DND-41 (cell line): Measurements from ENCODE around the gene C17orf114.

Experiments used
- ATAC-seq: fragments of 200-7000 bp; cut with Tn5 transposase; 3 replicates; pipeline ENCODE4 v1.9.1; 2021; ENCODE audit warnings: low read depth; ENCODE audit not compliant: insufficient read depth
- DNase-seq: peaks from one replicate; pipeline ENCODE4 v3.0.0-alpha.2; 2020
- H2AFZ ChIP-seq: 2 replicates; pipeline ENCODE4 v1.6.0; 2012; ENCODE audit warnings: low read depth, low read length
- H3K27ac ChIP-seq: 2 replicates; pipeline ENCODE4 v1.5.1; 2012; ENCODE audit warnings: low read length, inconsistent platforms
- H3K27me3 ChIP-seq: fragments of 200-600 bp; sonication (generic); 2 replicates; pipeline ENCODE4 v1.6.0; 2012; ENCODE audit warnings: low read length, mild to moderate bottlenecking, inconsistent platforms; ENCODE audit not compliant: insufficient read depth, poor library complexity
- H3K36me3 ChIP-seq: 2 replicates; pipeline ENCODE4 v1.5.1; 2012; ENCODE audit warnings: low read length, inconsistent platforms; ENCODE audit not compliant: insufficient read depth
- H3K4me1 ChIP-seq: 2 replicates; pipeline ENCODE4 v1.5.1; 2012; ENCODE audit warnings: mild to moderate bottlenecking, low read length; ENCODE audit not compliant: insufficient read depth
- H3K4me2 ChIP-seq: 2 replicates; pipeline ENCODE4 v1.6.0; 2012; ENCODE audit warnings: mild to moderate bottlenecking, moderate library complexity, low read length, inconsistent platforms; ENCODE audit not compliant: insufficient read depth
- H3K4me3 ChIP-seq, 2 experiments: fragments of 200-600 bp in 1 of 2; shearing (Covaris generic) in 1 of 2; 2 replicates each; pipeline ENCODE4 v1.5.1; 2012 to 2016; ENCODE audit warnings: inconsistent platforms in 2 of 2, low read length in 2 of 2, mild to moderate bottlenecking in 2 of 2, low read depth in 1 of 2, moderate library complexity in 1 of 2
- H3K79me2 ChIP-seq: 2 replicates; pipeline ENCODE4 v1.6.0; 2012; ENCODE audit warnings: low read length, inconsistent platforms; ENCODE audit not compliant: insufficient read depth
- H3K9ac ChIP-seq: 2 replicates; pipeline ENCODE4 v1.6.0; 2012; ENCODE audit warnings: low read depth, mild to moderate bottlenecking, inconsistent platforms, low read length, moderate library complexity
- H3K9me3 ChIP-seq: 2 replicates; pipeline ENCODE4 v1.5.1; 2012; ENCODE audit warnings: low read length, moderate library complexity, mild to moderate bottlenecking, inconsistent platforms; ENCODE audit not compliant: insufficient read depth, severe bottlenecking
- H4K20me1 ChIP-seq: 2 replicates; pipeline ENCODE4 v1.6.0; 2012; ENCODE audit warnings: low read length; ENCODE audit not compliant: insufficient read depth
- EZH2 ChIP-seq: IDR thresholded peaks from 3 replicates; pipeline ENCODE4 v1.6.1; 2012; ENCODE audit warnings: borderline replicate concordance, low read depth, mild to moderate bottlenecking, moderate library complexity, low read length, inconsistent platforms; ENCODE audit not compliant: severe bottlenecking
- TF ChIP-seq, protein P1 (sequence below): IDR thresholded peaks from 2 replicates; pipeline ENCODE4 v1.5.1; 2012; ENCODE audit warnings: borderline replicate concordance, low read length, moderate library complexity, mild to moderate bottlenecking; ENCODE audit not compliant: poor library complexity, severe bottlenecking; ENCODE audit errors: extremely low read depth

The C17orf114 gene

DNA sequence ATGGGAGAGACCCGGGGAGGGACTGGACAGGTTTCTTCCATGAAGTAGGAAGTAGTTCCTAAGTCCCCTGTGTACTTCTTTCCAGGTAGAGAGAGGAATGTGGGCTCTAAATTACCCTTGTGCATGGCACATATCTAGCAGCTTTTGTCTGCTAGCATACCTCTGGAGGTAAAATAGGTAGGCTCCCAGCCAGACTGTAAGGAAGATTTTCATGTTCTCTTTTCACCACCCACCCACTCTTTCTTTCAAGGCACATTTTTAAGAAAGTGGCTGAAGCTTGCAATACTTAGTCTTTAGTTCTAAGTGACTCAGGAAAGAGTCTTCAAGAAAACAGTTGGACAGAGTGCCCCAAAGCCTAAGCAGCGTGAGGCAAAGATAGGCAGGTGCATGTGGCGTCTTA, 40.2 kb upstream of the C17orf114 start:
- H3K4me2 ChIP-seq = no peak overlapping the region
- TF ChIP-seq, protein P1, sequence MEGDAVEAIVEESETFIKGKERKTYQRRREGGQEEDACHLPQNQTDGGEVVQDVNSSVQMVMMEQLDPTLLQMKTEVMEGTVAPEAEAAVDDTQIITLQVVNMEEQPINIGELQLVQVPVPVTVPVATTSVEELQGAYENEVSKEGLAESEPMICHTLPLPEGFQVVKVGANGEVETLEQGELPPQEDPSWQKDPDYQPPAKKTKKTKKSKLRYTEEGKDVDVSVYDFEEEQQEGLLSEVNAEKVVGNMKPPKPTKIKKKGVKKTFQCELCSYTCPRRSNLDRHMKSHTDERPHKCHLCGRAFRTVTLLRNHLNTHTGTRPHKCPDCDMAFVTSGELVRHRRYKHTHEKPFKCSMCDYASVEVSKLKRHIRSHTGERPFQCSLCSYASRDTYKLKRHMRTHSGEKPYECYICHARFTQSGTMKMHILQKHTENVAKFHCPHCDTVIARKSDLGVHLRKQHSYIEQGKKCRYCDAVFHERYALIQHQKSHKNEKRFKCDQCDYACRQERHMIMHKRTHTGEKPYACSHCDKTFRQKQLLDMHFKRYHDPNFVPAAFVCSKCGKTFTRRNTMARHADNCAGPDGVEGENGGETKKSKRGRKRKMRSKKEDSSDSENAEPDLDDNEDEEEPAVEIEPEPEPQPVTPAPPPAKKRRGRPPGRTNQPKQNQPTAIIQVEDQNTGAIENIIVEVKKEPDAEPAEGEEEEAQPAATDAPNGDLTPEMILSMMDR = no peak
- no peak for TF ChIP-seq EZH2

GRCh38 chr17:4840893-4841242, 38.7 kb upstream of the C17orf114 start:
- TF ChIP-seq EZH2 = no peak
- TF ChIP-seq, protein P1 = no peak
- no peaks in the 10 kb centered on the region for H3K27me3 ChIP-seq
- H2AFZ ChIP-seq = no peak overlapping the region
- no peak for ATAC-seq
- no peak overlapping the region for H3K4me3 ChIP-seq
- no peak overlapping the region for H3K9ac ChIP-seq
- H3K4me1 ChIP-seq = no peaks in the 10 kb centered on the region; the same call in 1 of the 2 replicates
- H3K27ac ChIP-seq = no peak overlapping the region
- H3K79me2 ChIP-seq = peaks cover 66% of the 10 kb centered on the region
- no peak for DNase-seq
- H3K9me3 ChIP-seq = no peaks in the 10 kb centered on the region
- H3K4me2 ChIP-seq = no peak overlapping the region
- H4K20me1 ChIP-seq = peaks cover 86% of the 10 kb centered on the region
- 0 out of 2 replicates have a peak, but pooled peaks cover 6% of the 10 kb centered on the region for H3K36me3 ChIP-seq

More for the DNA sequence above, 40.2 kb upstream of the C17orf114 start:
- H3K4me3 ChIP-seq = no peak overlapping the region
- no peak overlapping the region for H3K27ac ChIP-seq
- peaks cover 70% of the 10 kb centered on the region for H3K79me2 ChIP-seq
- H3K4me1 ChIP-seq = no peaks in the 10 kb centered on the region
- no peak overlapping the region for H3K9ac ChIP-seq
- no peaks in the 10 kb centered on the region for H3K27me3 ChIP-seq
- H3K36me3 ChIP-seq = 0 out of 2 replicates have a peak, but pooled peaks cover 2% of the 10 kb centered on the region
- no peak for DNase-seq
- H3K9me3 ChIP-seq = no peaks in the 10 kb centered on the region
- ATAC-seq = no peak
- H4K20me1 ChIP-seq = peaks cover 93% of the 10 kb centered on the region
- no peak overlapping the region for H2AFZ ChIP-seq

DNA sequence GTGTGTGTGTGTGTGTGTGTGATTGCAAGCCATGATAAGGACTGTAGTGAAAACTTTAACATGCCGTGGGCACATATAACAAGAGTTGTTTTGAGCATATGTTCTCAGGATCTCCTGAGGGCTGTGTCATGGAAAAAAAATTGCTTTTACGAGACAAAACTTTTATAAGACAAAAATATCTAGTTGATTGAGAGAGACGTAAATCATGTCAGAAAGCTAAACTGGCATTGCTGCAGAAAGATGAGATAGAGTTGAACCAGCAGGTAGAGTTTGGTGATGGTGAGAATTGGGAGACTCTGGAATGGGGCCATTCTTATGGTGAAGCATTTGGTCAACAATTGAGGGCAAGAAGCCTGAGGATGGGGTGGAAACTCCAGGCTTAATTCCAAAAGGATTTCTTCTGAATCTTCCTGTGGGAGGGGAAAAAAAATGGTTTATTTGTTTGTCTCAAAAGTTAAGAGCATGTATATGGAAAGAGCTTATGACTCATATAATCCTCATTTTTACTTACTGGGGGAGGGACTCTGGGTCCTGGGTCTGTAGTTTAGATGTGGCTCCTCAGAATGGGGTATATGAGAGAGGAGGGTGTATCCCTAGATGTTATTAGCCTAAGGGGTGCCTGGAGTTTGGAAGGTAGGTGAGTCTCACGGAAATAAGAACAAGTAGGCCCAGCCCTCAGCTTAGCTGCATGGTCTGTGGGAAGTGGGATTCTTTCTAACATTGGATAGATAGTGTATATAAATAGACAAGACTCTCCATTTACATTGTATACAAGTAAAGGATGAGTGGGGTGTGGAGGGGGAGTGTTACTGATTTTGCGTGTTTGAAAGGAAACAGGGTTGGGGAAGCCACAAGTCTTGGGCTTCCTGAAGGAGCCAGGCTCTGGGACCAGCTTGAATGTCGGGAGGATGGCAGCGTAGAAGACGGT, 38.1 kb upstream of the C17orf114 start:
- H3K79me2 ChIP-seq = peaks cover 67% of the 10 kb centered on the region
- DNase-seq = no peak
- no peaks in the 10 kb centered on the region for H3K27me3 ChIP-seq
- 0 out of 2 replicates have a peak, but pooled peaks cover 6% of the 10 kb centered on the region for H3K36me3 ChIP-seq
- peaks cover under 1% of the 10 kb centered on the region for H3K4me1 ChIP-seq
- ATAC-seq = no peak
- H3K27ac ChIP-seq = no peak overlapping the region
- TF ChIP-seq, protein P1 = no peak
- TF ChIP-seq EZH2 = no peak
- H3K9me3 ChIP-seq = no peaks in the 10 kb centered on the region
- no peak overlapping the region for H3K4me2 ChIP-seq
- no peak overlapping the region for H3K4me3 ChIP-seq
- no peak overlapping the region for H2AFZ ChIP-seq
- H4K20me1 ChIP-seq = peaks cover 86% of the 10 kb centered on the region
- H3K9ac ChIP-seq = no peak overlapping the region
